Liver (tissue), 9 donors: ENCODE data around the gene NCOR1. TPM values are rescaled to one million over a fixed set of nuclear protein-coding genes. Genes with fewer than 3 reads are reported as not detected.

ENCODE experiments used
- DNase-seq: peaks from one replicate; pipeline ENCODE4 v3.0.0-alpha.2; 2017; ENCODE audit warnings: low spot score
- H3K27ac ChIP-seq, 2 donors: one replicate each; pipeline ENCODE4 v1.7.0; 2013; ENCODE audit warnings: inconsistent platforms in 2 of 2, low read length in 2 of 2, control low read depth in 1 of 2, low read depth in 1 of 2, mild to moderate bottlenecking in 1 of 2
- H3K27me3 ChIP-seq, 4 donors: one replicate each; pipeline versions ENCODE4 v1.6.1 to v1.7.0; 2013; ENCODE audit warnings: low read length in 3 of 4, inconsistent platforms in 1 of 4, mild to moderate bottlenecking in 1 of 4, moderate library complexity in 1 of 4; ENCODE audit not compliant: control insufficient read depth in 4 of 4, insufficient read depth in 4 of 4
- H3K36me3 ChIP-seq, 4 donors: one replicate each; pipeline versions ENCODE4 v1.6.1 to v1.7.0; 2013; ENCODE audit warnings: low read length in 3 of 4, mild to moderate bottlenecking in 3 of 4, low read depth in 1 of 4, moderate library complexity in 1 of 4; ENCODE audit not compliant: control insufficient read depth in 4 of 4, insufficient read depth in 3 of 4
- H3K4me1 ChIP-seq, 4 donors: one replicate each; pipeline versions ENCODE4 v1.6.1 to v1.7.0; 2013; ENCODE audit warnings: low read length in 3 of 4, mild to moderate bottlenecking in 3 of 4, moderate library complexity in 1 of 4; ENCODE audit not compliant: control insufficient read depth in 4 of 4, insufficient read depth in 4 of 4
- H3K4me3 ChIP-seq, 3 donors: one replicate each; pipeline versions ENCODE4 v1.6.1 to v1.7.0; 2013; ENCODE audit warnings: low read length in 3 of 3, control low read depth in 1 of 3, low read depth in 1 of 3, mild to moderate bottlenecking in 1 of 3
- H3K9ac ChIP-seq, 2 donors: one replicate each; pipeline ENCODE4 v1.7.0; 2013; ENCODE audit warnings: low read length in 2 of 2, mild to moderate bottlenecking in 2 of 2, moderate library complexity in 2 of 2, control low read depth in 1 of 2, low read depth in 1 of 2
- H3K9me3 ChIP-seq, 4 donors: one replicate each; pipeline versions ENCODE4 v1.6.1 to v1.7.0; 2013; ENCODE audit warnings: low read length in 3 of 4; ENCODE audit not compliant: control insufficient read depth in 4 of 4
- EGR1 ChIP-seq, 2 donors: IDR thresholded peaks; 2 replicates each; pipeline ENCODE4 v1.6.1; 2016 to 2018; ENCODE audit warnings: antibody characterized with exemption in 2 of 2, low read depth in 2 of 2
- FOXA1 ChIP-seq: IDR thresholded peaks from 2 replicates; pipeline ENCODE4 v1.6.1; 2016; ENCODE audit warnings: antibody characterized with exemption
- GABPA ChIP-seq, 2 donors: IDR thresholded peaks in 1 of 2; conservative IDR thresholded peaks in 1 of 2; 2 replicates each; pipeline ENCODE4 v1.6.1; 2016; ENCODE audit warnings: antibody characterized with exemption in 2 of 2, mild to moderate bottlenecking in 1 of 2, moderate library complexity in 1 of 2
- HNF4G ChIP-seq: IDR thresholded peaks from 2 replicates; pipeline ENCODE4 v1.6.1; 2016; ENCODE audit warnings: antibody characterized with exemption
- JUND ChIP-seq, 2 donors: IDR thresholded peaks; 2 replicates each; pipeline ENCODE4 v1.6.1; 2016; ENCODE audit warnings: antibody characterized with exemption in 2 of 2
- NR2F2 ChIP-seq: IDR thresholded peaks from 2 replicates; pipeline ENCODE4 v1.6.1; 2016; ENCODE audit warnings: antibody characterized with exemption
- RAD21 ChIP-seq, 2 donors: IDR thresholded peaks; 2 replicates each; pipeline ENCODE4 v1.6.1; 2016; ENCODE audit warnings: antibody characterized with exemption in 2 of 2, mild to moderate bottlenecking in 2 of 2
- RXRA ChIP-seq, 2 donors: IDR thresholded peaks; 2 replicates each; pipeline ENCODE4 v1.6.1; 2017 to 2018; ENCODE audit warnings: antibody characterized with exemption in 2 of 2, mild to moderate bottlenecking in 1 of 2
- TAF1 ChIP-seq: conservative IDR thresholded peaks from 2 replicates; pipeline ENCODE4 v1.6.1; 2016; ENCODE audit warnings: antibody characterized with exemption, mild to moderate bottlenecking
- YY1 ChIP-seq: IDR thresholded peaks from 2 replicates; pipeline ENCODE4 v1.6.1; 2016; ENCODE audit warnings: antibody characterized with exemption, mild to moderate bottlenecking
- WGBS: extraction: QIAGEN DNeasy Blood & Tissue Kit; methylation state at CpG from one replicate; pipeline ENCODE4 v1.1.7; 2013; 5-methylcytosine and 5-hydroxymethylcytosine counted together
- polyA plus RNA-seq, 2 donors: library from polyadenylated mRNA; stranded (reverse) in 1 of 2; unstranded in 1 of 2; fragments of 200-250 nt in 1 of 2; fragments of >200 nt in 1 of 2; fragmentation: Nextera tagmentation in 1 of 2; extraction: Ambion mirVana in 1 of 2; gene quantifications; one replicate each; pipeline versions ENCODE4 v1.2.1 to v1.2.3, GENCODE V29; 2013 to 2015
- total RNA-seq, 2 donors: library from RNA; depleted of rRNA; stranded (reverse); fragments of >200 nt; gene quantifications; one replicate each; pipeline ENCODE4 v1.2.3, GENCODE V29; 2014
- TF ChIP-seq, protein P1 (sequence below): IDR thresholded peaks from 2 replicates; pipeline ENCODE4 v1.6.1; 2016; ENCODE audit warnings: antibody characterized with exemption
- TF ChIP-seq, protein P2 (sequence below): fragments of 150-350 bp; IDR thresholded peaks from 2 replicates; pipeline ENCODE4 v1.5.1; 2017; ENCODE audit warnings: improper control_type of control experiment, low read depth, low read length; ENCODE audit not compliant: missing input control
- TF ChIP-seq, protein P3 (sequence below): IDR thresholded peaks from 2 replicates; pipeline ENCODE4 v1.6.1; 2016; ENCODE audit warnings: antibody characterized with exemption
- TF ChIP-seq, protein P4 (sequence below): IDR thresholded peaks from 2 replicates; pipeline ENCODE4 v1.6.1; 2016; ENCODE audit warnings: antibody characterized with exemption
- TF ChIP-seq, protein P5 (sequence below): IDR thresholded peaks from 2 replicates; pipeline ENCODE4 v1.6.1; 2016; ENCODE audit warnings: antibody characterized with exemption, mild to moderate bottlenecking
- donor health status: healthy.
- donor health status: healthy.
- donor health status: healthy.
- donor health status: healthy.
- donor health status: healthy.

NCOR1 gene
- total and polyA plus RNA-seq, 4 donors: 23.6 to 94.8 (median 77.0) TPM

DNA sequence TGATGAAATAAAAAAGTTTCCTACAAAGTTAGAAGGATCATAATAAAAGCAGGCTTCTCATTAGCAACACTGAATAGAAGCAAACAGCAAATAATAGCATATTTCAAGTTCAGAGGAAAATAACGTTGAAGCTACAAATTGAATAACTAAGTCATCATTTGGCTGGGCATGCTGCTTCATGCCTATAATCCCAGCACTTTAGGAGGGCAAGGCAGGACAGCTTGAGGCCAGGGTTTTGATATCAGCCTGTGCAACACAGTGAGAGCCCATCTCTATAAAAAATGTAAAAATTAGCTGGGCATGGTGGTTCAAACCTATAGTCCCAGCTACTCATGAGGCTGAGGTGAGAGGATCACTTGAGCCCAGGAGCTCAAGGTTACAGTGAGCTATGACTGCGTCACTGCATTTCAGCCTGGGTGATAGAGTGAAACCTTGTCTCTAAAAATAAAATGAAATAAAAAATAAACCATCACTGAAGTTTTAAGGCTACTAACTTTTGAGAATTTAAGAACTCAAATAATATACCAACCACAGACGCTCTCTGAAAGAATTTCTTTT lies 25.5 kb downstream of the NCOR1 start:
- no peak overlapping the region for H3K4me3 ChIP-seq
- no peak overlapping the region for H3K27ac ChIP-seq
- peaks cover 3 to 30% (median 20%) of the 10 kb centered on the region in 4 donors for H3K36me3 ChIP-seq
- DNase-seq: no peak
- H3K27me3 ChIP-seq: no peaks in the 10 kb centered on the region
- no peaks in the 10 kb centered on the region for H3K9me3 ChIP-seq
- H3K9ac ChIP-seq: no peak overlapping the region
- peaks cover 0 to 1% (median 0%) of the 10 kb centered on the region in 4 donors for H3K4me1 ChIP-seq
- TF ChIP-seq, protein P1, sequence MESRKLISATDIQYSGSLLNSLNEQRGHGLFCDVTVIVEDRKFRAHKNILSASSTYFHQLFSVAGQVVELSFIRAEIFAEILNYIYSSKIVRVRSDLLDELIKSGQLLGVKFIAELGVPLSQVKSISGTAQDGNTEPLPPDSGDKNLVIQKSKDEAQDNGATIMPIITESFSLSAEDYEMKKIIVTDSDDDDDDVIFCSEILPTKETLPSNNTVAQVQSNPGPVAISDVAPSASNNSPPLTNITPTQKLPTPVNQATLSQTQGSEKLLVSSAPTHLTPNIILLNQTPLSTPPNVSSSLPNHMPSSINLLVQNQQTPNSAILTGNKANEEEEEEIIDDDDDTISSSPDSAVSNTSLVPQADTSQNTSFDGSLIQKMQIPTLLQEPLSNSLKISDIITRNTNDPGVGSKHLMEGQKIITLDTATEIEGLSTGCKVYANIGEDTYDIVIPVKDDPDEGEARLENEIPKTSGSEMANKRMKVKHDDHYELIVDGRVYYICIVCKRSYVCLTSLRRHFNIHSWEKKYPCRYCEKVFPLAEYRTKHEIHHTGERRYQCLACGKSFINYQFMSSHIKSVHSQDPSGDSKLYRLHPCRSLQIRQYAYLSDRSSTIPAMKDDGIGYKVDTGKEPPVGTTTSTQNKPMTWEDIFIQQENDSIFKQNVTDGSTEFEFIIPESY: no peak
- TF ChIP-seq RXRA (IDR thresholded peaks at IDR 0.05): no peak
- no peak for TF ChIP-seq FOXA1
- no peak for TF ChIP-seq EGR1 (IDR thresholded peaks at IDR 0.05; ENCODE audit: low read depth in 2 of 2)
- TF ChIP-seq GABPA (IDR thresholded peaks at IDR 0.05 in 1 of 2, conservative IDR thresholded peaks at IDR 0.05 in 1 of 2): no peak
- TF ChIP-seq, protein P2, sequence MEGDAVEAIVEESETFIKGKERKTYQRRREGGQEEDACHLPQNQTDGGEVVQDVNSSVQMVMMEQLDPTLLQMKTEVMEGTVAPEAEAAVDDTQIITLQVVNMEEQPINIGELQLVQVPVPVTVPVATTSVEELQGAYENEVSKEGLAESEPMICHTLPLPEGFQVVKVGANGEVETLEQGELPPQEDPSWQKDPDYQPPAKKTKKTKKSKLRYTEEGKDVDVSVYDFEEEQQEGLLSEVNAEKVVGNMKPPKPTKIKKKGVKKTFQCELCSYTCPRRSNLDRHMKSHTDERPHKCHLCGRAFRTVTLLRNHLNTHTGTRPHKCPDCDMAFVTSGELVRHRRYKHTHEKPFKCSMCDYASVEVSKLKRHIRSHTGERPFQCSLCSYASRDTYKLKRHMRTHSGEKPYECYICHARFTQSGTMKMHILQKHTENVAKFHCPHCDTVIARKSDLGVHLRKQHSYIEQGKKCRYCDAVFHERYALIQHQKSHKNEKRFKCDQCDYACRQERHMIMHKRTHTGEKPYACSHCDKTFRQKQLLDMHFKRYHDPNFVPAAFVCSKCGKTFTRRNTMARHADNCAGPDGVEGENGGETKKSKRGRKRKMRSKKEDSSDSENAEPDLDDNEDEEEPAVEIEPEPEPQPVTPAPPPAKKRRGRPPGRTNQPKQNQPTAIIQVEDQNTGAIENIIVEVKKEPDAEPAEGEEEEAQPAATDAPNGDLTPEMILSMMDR: no peak
- no peak for TF ChIP-seq TAF1
- TF ChIP-seq RAD21 (IDR thresholded peaks at IDR 0.05): no peak
- no peak for TF ChIP-seq NR2F2
- TF ChIP-seq, protein P3, sequence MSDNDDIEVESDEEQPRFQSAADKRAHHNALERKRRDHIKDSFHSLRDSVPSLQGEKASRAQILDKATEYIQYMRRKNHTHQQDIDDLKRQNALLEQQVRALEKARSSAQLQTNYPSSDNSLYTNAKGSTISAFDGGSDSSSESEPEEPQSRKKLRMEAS: no peak
- TF ChIP-seq, protein P4, sequence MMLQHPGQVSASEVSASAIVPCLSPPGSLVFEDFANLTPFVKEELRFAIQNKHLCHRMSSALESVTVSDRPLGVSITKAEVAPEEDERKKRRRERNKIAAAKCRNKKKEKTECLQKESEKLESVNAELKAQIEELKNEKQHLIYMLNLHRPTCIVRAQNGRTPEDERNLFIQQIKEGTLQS: no peak
- TF ChIP-seq JUND (IDR thresholded peaks at IDR 0.05): no peak
- TF ChIP-seq, protein P5, sequence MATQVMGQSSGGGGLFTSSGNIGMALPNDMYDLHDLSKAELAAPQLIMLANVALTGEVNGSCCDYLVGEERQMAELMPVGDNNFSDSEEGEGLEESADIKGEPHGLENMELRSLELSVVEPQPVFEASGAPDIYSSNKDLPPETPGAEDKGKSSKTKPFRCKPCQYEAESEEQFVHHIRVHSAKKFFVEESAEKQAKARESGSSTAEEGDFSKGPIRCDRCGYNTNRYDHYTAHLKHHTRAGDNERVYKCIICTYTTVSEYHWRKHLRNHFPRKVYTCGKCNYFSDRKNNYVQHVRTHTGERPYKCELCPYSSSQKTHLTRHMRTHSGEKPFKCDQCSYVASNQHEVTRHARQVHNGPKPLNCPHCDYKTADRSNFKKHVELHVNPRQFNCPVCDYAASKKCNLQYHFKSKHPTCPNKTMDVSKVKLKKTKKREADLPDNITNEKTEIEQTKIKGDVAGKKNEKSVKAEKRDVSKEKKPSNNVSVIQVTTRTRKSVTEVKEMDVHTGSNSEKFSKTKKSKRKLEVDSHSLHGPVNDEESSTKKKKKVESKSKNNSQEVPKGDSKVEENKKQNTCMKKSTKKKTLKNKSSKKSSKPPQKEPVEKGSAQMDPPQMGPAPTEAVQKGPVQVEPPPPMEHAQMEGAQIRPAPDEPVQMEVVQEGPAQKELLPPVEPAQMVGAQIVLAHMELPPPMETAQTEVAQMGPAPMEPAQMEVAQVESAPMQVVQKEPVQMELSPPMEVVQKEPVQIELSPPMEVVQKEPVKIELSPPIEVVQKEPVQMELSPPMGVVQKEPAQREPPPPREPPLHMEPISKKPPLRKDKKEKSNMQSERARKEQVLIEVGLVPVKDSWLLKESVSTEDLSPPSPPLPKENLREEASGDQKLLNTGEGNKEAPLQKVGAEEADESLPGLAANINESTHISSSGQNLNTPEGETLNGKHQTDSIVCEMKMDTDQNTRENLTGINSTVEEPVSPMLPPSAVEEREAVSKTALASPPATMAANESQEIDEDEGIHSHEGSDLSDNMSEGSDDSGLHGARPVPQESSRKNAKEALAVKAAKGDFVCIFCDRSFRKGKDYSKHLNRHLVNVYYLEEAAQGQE: no peak
- TF ChIP-seq HNF4G: no peak
- TF ChIP-seq YY1: no peak
- 90% methylated on average over 3 of the region's 3 CpGs for WGBS

DNA sequence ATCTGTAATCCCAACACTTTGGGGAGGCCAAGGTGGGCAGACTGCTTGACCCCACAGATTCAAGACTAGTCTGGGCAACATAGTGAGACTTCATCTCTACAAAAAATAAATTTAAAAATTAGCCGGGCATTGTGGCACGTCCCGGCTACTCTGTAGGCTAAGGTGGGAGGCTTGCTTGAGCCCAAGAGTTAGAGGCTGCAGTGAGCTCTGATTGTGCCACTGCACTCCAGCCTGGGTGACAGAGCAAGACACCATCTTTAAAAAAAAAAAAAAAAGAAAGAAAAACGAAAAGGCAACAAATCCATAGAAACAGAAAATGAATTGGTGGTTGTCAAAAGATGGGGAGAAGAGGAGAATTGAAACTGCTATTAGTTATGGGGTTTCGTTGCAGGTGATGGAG lies 27.7 kb downstream of the NCOR1 start:
- no peak for TF ChIP-seq EGR1 (IDR thresholded peaks at IDR 0.05; ENCODE audit: low read depth in 2 of 2)
- TF ChIP-seq YY1: no peak
- TF ChIP-seq HNF4G: no peak
- WGBS: 91% methylated on average over 5 of the region's 5 CpGs
- H3K9me3 ChIP-seq: no peaks in the 10 kb centered on the region
- H3K9ac ChIP-seq: no peak overlapping the region
- H3K36me3 ChIP-seq: peaks cover 1 to 23% (median 16%) of the 10 kb centered on the region in 4 donors
- H3K27ac ChIP-seq: no peak overlapping the region
- no peak overlapping the region for H3K4me3 ChIP-seq
- no peak for DNase-seq
- H3K27me3 ChIP-seq: no peaks in the 10 kb centered on the region
- H3K4me1 ChIP-seq: peaks cover 0 to 1% (median 0%) of the 10 kb centered on the region in 4 donors
